WERI-Rb-1 (cell line): ENCODE data around the gene LRRN3.

Source experiments
- DNase-seq: peaks from one replicate; pipeline ENCODE4 v3.0.0-alpha.2; 2020
- H3K27ac ChIP-seq: fragments of 250-450 bp; sonication (Bioruptor Pico); 2 replicates; pipeline ENCODE4 v1.5.1; 2020; ENCODE audit warnings: mild to moderate bottlenecking, moderate library complexity
- H3K27me3 ChIP-seq: fragments of 250-450 bp; sonication (Bioruptor Pico); 2 replicates; pipeline ENCODE4 v1.5.1; 2021; ENCODE audit warnings: mild to moderate bottlenecking, low read depth, moderate library complexity; ENCODE audit not compliant: insufficient read depth, severe bottlenecking
- H3K36me3 ChIP-seq: fragments of 250-450 bp; sonication (Bioruptor Pico); 2 replicates; pipeline ENCODE4 v1.5.1; 2020; ENCODE audit warnings: mild to moderate bottlenecking, moderate library complexity
- H3K4me3 ChIP-seq: 2 replicates; pipeline ENCODE4 v1.5.1; 2011; ENCODE audit warnings: low read depth, mild to moderate bottlenecking, control low read depth, low read length
- H3K9me3 ChIP-seq: fragments of 250-450 bp; sonication (Bioruptor Pico); 2 replicates; pipeline ENCODE4 v1.5.1; 2021; ENCODE audit warnings: mild to moderate bottlenecking, moderate library complexity; ENCODE audit not compliant: severe bottlenecking
- TF ChIP-seq, protein P1 (sequence below): IDR thresholded peaks from 2 replicates; pipeline ENCODE4 v1.5.1; 2011; ENCODE audit warnings: low read depth, mild to moderate bottlenecking, control low read depth, inconsistent platforms, low read length

LRRN3 gene

DNA sequence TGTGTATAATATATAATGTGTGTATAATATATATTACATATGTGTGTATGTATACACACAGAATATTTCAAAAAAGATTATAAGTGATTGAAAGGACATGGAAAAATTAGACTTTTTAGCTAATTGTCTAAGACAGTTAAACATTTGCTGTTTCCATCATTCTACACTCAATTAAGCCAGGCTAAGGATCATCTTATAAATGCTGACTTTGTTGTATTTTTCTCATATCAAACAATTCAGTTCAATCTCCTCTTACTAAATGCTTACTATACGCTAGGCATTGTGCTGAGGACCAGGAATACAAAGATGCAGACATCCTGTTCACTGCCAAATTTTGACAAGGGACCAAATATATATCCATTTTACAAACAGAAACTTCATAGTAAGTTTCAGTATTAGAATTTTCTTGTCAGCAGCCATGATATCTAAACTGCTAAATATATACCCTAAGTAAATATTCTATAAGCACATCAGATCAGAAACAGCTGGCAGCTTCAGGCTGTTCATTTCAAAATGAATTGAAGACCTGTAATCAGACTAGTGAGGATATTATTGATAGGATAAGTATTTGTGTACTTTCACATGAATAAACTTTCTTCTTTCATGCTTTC is 10.3 kb upstream of the LRRN3 start:
- H3K36me3 ChIP-seq: no peaks in the 10 kb centered on the region
- H3K9me3 ChIP-seq: no peaks in the 10 kb centered on the region
- H3K27me3 ChIP-seq: no peaks in the 10 kb centered on the region
- TF ChIP-seq, protein P1, sequence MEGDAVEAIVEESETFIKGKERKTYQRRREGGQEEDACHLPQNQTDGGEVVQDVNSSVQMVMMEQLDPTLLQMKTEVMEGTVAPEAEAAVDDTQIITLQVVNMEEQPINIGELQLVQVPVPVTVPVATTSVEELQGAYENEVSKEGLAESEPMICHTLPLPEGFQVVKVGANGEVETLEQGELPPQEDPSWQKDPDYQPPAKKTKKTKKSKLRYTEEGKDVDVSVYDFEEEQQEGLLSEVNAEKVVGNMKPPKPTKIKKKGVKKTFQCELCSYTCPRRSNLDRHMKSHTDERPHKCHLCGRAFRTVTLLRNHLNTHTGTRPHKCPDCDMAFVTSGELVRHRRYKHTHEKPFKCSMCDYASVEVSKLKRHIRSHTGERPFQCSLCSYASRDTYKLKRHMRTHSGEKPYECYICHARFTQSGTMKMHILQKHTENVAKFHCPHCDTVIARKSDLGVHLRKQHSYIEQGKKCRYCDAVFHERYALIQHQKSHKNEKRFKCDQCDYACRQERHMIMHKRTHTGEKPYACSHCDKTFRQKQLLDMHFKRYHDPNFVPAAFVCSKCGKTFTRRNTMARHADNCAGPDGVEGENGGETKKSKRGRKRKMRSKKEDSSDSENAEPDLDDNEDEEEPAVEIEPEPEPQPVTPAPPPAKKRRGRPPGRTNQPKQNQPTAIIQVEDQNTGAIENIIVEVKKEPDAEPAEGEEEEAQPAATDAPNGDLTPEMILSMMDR: no peak
- H3K27ac ChIP-seq: no peak overlapping the region
- no peak for DNase-seq
- no peak overlapping the region for H3K4me3 ChIP-seq

DNA sequence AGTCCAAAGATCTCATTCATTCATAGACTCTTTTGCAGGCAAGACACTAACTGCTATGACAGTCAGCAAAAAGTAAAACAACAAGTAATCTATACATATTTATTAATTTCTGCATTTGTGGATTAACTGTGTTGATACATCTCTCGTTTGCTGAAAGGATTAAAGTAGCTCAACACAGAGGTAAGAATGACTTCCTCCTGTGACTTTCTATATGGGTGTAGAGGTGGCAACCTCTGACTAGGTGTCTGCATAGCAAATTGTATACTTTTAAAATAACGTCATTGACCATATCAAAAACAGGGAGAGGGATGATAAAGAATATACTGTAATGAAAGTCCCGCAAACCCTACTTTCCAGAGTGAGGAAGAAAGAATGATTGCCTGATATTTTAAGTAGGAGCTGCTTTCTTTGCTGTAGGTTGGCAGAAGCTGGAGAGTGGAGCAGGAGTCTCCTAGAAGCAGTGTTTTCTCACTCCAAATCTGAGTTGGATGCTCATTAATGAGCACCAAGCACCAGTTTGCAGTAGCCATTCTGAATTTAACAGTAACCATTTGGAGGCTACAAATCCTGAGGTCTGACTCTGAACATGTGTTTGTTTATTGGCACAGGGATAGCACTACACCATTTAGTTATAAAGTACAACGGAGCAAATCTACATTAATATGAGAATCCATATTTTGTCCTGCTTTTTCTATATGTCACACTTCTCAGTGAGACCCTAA is 9.2 kb upstream of the LRRN3 start:
- H3K4me3 ChIP-seq: no peak overlapping the region
- H3K36me3 ChIP-seq: no peaks in the 10 kb centered on the region
- no peak for DNase-seq
- H3K27ac ChIP-seq: no peak overlapping the region
- TF ChIP-seq, protein P1: no peak
- H3K9me3 ChIP-seq: no peaks in the 10 kb centered on the region
- no peaks in the 10 kb centered on the region for H3K27me3 ChIP-seq

DNA sequence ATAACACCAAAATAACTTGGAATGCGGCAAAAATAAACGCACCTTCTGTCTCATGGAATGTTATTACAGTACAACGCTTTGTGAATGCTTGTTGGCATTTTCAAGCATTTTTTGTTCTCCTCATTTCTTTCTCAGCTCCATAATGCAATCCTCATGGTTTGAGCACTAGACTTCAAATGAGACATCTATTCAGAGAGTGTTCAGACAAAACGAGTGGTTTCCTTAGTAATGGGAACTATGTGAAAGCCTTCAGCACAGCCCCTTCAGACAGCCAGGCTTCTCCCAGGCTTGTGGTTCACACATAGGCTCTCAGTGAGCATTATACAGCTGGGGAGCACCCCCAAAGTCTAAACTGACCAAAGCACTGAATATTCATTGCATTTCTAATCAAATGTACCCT is 8.6 kb upstream of the LRRN3 start:
- DNase-seq: no peak
- TF ChIP-seq, protein P1: no peak
- Histone ChIP-seq H3K4me3 (no peak overlapping the region), H3K27ac (no peak overlapping the region), H3K36me3 (no peaks in the 10 kb centered on the region), H3K27me3 (no peaks in the 10 kb centered on the region), H3K9me3 (no peaks in the 10 kb centered on the region)

DNA sequence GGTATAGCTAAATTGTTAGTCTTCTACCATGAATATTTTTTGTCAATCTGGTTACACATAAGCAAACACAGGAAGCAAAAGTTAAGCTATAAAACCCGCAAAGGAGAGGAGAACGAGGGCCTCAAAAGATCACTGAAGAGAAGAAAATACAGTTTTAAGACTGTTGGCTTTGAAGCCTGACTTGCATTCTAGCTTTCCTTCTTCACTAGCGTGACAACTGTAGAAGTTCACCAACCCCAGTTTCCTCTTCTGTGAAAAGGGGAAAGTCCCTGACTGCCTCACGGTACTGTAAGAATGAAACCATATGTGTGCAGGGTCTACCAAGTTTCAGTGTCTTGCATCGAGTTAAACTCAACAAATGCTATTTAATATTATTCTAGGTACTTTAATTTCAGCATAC is 7.5 kb upstream of the LRRN3 start:
- Histone ChIP-seq H3K4me3 (no peak overlapping the region), H3K27ac (no peak overlapping the region), H3K36me3 (no peaks in the 10 kb centered on the region), H3K9me3 (no peaks in the 10 kb centered on the region), H3K27me3 (no peaks in the 10 kb centered on the region)
- no peak for DNase-seq
- TF ChIP-seq, protein P1: no peak

DNA sequence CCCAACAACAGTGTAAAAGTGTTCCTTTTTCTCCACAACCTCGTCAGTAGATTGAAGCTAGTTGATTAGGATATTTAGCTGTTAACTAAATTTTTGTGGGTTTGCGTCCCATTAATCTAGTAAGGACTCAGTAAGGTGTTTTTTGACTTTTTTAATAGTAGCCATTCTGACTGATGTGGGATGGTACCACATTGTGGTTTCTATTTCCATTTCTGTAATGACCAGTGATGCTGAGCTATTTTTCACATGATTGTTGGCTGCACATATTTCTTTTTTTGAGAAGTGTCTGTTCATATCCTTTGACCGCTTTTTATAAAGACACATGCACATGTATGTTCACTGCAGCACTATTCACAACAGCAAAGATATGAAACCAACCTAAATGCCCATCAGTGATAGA is 5.6 kb upstream of the LRRN3 start:
- Histone ChIP-seq H3K27me3 (no peaks in the 10 kb centered on the region), H3K36me3 (no peaks in the 10 kb centered on the region), H3K9me3 (no peaks in the 10 kb centered on the region), H3K27ac (no peak overlapping the region), H3K4me3 (no peak overlapping the region)
- TF ChIP-seq, protein P1: no peak
- DNase-seq: no peak
